ENCODE data around the gene SLC46A2.

SLC46A2 gene

GRCh38 chr9:112858005-112858404 is 32.7 kb downstream of the SLC46A2 start:
- Histone ChIP-seq H2AFZ (ENCODE audit: low read depth, low read length, severe bottlenecking) (no peak overlapping the region), H3K79me2 (ENCODE audit: insufficient read depth, low read length) (no peaks in the 10 kb centered on the region), H3K4me3 (ENCODE audit: insufficient read depth, low read length, poor library complexity, severe bottlenecking) (no peak overlapping the region), H3K4me2 (ENCODE audit: low read depth, low read length, poor library complexity, severe bottlenecking) (no peak overlapping the region), H4K20me1 (ENCODE audit: low read depth, low read length) (no peaks in the 10 kb centered on the region), H3F3A (ENCODE audit: insufficient read depth) (no peaks in the 10 kb centered on the region), H3K9me3 (ENCODE audit: insufficient read depth, low read length) (no peaks in the 10 kb centered on the region), H3K27ac (ENCODE audit: low read depth, low read length) (no peak overlapping the region), H3K27me3 (ENCODE audit: low read length) (no peaks in the 10 kb centered on the region), H3K9me2 (replicated peaks; ENCODE audit: insufficient read depth, low read length) (no peaks in the 10 kb centered on the region), H3K36me3 (ENCODE audit: low read length) (no peaks in the 10 kb centered on the region), H3K9ac (ENCODE audit: low read length) (no peak overlapping the region)
- TF ChIP-seq EZH2phosphoT487 (conservative IDR thresholded peaks at IDR 0.05; ENCODE audit: low read length) (no peak), CTCF (IDR thresholded peaks at IDR 0.05; ENCODE audit: insufficient read depth, low read length, poor library complexity, severe bottlenecking) (no peak)

DNA sequence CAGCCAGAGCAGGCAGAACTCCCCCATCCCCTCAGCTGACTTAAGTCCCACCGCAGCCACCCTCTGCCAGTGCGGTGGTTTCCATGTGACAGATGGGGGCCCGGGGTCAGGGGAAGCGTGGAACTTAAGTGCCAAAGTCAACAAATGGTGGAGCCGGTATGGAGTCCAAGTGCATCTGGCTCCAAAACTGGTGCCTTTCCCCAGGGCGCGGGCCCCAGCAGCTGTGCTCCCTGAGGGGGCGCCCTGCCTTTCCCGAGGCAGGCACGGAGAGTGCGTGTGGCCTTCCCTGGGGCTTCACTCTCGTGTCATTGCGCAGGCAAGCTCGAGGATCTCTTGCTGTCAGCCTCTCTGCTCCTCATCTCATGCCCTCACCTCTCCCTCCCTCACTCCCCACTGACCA is 33.8 kb downstream of the SLC46A2 start:
- Histone ChIP-seq H3K27ac (ENCODE audit: low read depth, low read length) (no peak overlapping the region), H3K9me2 (replicated peaks; ENCODE audit: insufficient read depth, low read length) (no peaks in the 10 kb centered on the region), H3K79me2 (ENCODE audit: insufficient read depth, low read length) (no peaks in the 10 kb centered on the region), H3K9me3 (ENCODE audit: insufficient read depth, low read length) (no peaks in the 10 kb centered on the region), H3K27me3 (ENCODE audit: low read length) (no peaks in the 10 kb centered on the region), H3K4me2 (ENCODE audit: low read depth, low read length, poor library complexity, severe bottlenecking) (no peak overlapping the region), H3K4me3 (ENCODE audit: insufficient read depth, low read length, poor library complexity, severe bottlenecking) (no peak overlapping the region), H3K9ac (ENCODE audit: low read length) (no peak overlapping the region), H2AFZ (ENCODE audit: low read depth, low read length, severe bottlenecking) (no peak overlapping the region), H3K36me3 (ENCODE audit: low read length) (no peaks in the 10 kb centered on the region), H4K20me1 (ENCODE audit: low read depth, low read length) (no peaks in the 10 kb centered on the region), H3F3A (ENCODE audit: insufficient read depth) (no peaks in the 10 kb centered on the region)
- no peak for TF ChIP-seq CTCF (IDR thresholded peaks at IDR 0.05; ENCODE audit: insufficient read depth, low read length, poor library complexity, severe bottlenecking)
- no peak for TF ChIP-seq EZH2phosphoT487 (conservative IDR thresholded peaks at IDR 0.05; ENCODE audit: low read length)

DNA sequence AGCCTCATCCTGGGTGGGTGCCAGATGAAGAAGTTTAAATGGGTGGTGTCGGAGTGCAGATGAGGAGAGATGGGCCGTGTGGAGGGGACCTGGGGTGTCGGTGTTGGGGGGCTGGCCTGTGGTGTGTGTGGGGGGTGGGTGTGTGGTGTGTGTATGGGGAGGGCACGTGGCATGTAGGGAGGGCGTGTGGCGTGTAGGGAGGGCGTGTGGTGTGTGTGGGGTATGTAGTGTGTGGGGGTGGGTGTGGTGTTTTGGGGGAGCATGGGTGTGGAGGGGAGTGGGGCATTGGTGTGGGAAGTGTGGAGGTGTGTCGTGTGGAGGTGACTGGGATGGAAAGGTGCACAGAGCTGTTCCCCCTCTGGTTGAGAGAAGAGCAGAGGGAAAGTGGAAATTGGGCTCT is 34.5 kb downstream of the SLC46A2 start:
- H3K27ac ChIP-seq (ENCODE audit: low read depth, low read length), result no peak overlapping the region

More for the DNA sequence above, 34.5 kb downstream of the SLC46A2 start:
- no peaks in the 10 kb centered on the region for H3K9me3 ChIP-seq (ENCODE audit: insufficient read depth, low read length)
- no peaks in the 10 kb centered on the region for H3K79me2 ChIP-seq (ENCODE audit: insufficient read depth, low read length)
- no peak overlapping the region for H3K9ac ChIP-seq (ENCODE audit: low read length)
- TF ChIP-seq CTCF (IDR thresholded peaks at IDR 0.05; ENCODE audit: insufficient read depth, low read length, poor library complexity, severe bottlenecking) (no peak), EZH2phosphoT487 (conservative IDR thresholded peaks at IDR 0.05; ENCODE audit: low read length) (no peak)
- no peaks in the 10 kb centered on the region for H3F3A ChIP-seq (ENCODE audit: insufficient read depth)
- no peaks in the 10 kb centered on the region for H4K20me1 ChIP-seq (ENCODE audit: low read depth, low read length)
- no peaks in the 10 kb centered on the region for H3K27me3 ChIP-seq (ENCODE audit: low read length)
- H2AFZ ChIP-seq (ENCODE audit: low read depth, low read length, severe bottlenecking), result no peak overlapping the region
- H3K9me2 ChIP-seq (replicated peaks; ENCODE audit: insufficient read depth, low read length), result no peaks in the 10 kb centered on the region
- H3K36me3 ChIP-seq (ENCODE audit: low read length), result no peaks in the 10 kb centered on the region
- H3K4me3 ChIP-seq (ENCODE audit: insufficient read depth, low read length, poor library complexity, severe bottlenecking), result no peak overlapping the region
- H3K4me2 ChIP-seq (ENCODE audit: low read depth, low read length, poor library complexity, severe bottlenecking), result no peak overlapping the region
